Measurements from ENCODE around the gene QRFPR.

The QRFPR gene

DNA sequence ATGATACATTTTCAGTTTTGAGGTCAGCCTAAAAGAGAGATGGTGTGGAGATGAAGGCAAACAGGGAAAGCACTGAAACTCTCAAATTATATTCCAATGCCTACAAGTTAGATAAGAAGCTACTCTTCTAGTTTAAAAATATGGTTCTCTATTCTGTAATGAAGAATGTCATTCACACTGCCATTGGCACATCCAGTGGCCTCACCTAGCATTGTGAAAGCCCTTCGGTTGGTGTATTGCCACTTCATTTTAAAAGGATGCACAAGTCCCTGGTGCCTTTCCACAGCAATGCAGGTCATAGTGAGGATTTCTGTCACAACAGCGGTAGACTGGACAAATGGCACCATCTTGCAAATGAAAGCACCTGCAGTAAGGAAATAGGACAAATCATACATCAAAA is 40.6 kb downstream of the QRFPR start:
- no peak overlapping the region for H3K4me3 ChIP-seq (ENCODE audit: low read depth, low read length)
- no peak for TF ChIP-seq CTCF (IDR thresholded peaks at IDR 0.05; ENCODE audit: borderline replicate concordance, insufficient read depth, low read depth, low read length)

DNA sequence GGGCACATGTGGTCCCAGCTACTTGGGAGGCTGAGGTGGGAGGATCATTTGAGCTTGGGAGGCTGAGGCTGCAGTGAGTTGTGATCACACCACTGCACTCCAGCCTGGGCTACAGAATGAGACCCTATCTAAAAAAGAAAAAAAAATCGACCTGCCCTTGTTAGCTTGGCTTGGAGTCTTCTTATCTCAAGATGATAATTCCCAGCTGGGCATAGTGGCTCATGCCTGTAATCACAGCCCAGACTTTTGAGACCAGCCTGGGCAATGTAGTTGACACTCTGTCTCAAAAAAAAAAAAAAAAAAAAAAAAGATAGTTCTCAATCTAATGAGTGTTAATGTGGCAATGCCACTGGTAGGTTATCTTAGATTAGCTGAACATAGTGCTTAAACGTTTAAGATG is 41.0 kb downstream of the QRFPR start:
- TF ChIP-seq CTCF (IDR thresholded peaks at IDR 0.05; ENCODE audit: borderline replicate concordance, insufficient read depth, low read depth, low read length), result no peak
- H3K4me3 ChIP-seq (ENCODE audit: low read depth, low read length), result no peak overlapping the region

DNA sequence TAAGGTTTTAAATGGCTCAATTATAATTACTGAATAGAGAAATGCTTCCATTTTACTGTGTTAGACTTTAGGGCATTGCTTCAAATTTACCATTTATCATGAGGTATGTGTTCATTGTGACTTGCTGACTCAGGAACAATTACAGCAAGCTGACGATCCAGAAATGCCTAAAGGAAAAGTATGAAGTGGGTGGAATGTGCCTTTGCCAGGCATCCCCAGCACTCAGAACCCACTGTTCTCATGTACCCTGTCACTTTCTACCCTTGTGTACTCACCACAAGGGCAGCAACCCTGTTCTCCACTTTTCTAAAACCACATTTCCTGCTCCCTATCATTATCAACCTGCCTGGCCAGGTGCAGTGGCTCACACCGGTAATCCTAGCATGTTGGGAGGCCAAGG is 41.5 kb downstream of the QRFPR start:
- H3K4me3 ChIP-seq (ENCODE audit: low read depth, low read length), result no peak overlapping the region
- no peak for TF ChIP-seq CTCF (IDR thresholded peaks at IDR 0.05; ENCODE audit: borderline replicate concordance, insufficient read depth, low read depth, low read length)

GRCh38 chr4:121338518-121338917 is 42.3 kb downstream of the QRFPR start:
- H3K4me3 ChIP-seq (ENCODE audit: low read depth, low read length), result no peak overlapping the region
- no peak for TF ChIP-seq CTCF (IDR thresholded peaks at IDR 0.05; ENCODE audit: borderline replicate concordance, insufficient read depth, low read depth, low read length)

GRCh38 chr4:121336706-121337105 is 44.1 kb downstream of the QRFPR start:
- H3K4me3 ChIP-seq (ENCODE audit: low read depth, low read length), result no peak overlapping the region
- TF ChIP-seq CTCF (IDR thresholded peaks at IDR 0.05; ENCODE audit: borderline replicate concordance, insufficient read depth, low read depth, low read length), result no peak

GRCh38 chr4:121330180-121330665 is 50.6 kb downstream of the QRFPR start:
- no peak for TF ChIP-seq CTCF (IDR thresholded peaks at IDR 0.05; ENCODE audit: borderline replicate concordance, insufficient read depth, low read depth, low read length)
- no peak overlapping the region for H3K4me3 ChIP-seq (ENCODE audit: low read depth, low read length)

DNA sequence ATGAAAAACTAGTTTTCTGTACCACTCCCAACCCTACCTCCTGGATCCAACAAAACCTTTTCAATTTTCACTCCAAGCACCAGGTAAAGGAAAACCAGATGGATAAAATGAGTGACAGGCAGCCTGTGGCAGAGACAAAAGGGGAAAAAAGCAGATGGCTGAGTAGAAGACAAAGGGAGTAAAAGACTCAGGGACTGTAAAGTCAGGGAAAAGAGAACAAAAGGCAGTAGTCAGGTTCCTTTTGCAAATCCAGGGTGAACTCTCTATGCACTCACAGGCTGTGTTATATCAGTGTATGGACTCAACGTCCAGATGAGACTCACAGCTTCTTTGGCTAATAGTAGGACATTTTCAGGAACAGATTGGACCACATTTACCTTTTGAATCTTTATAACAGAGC is 54.2 kb downstream of the QRFPR start:
- no peak overlapping the region for H3K4me3 ChIP-seq (ENCODE audit: low read depth, low read length)
- no peak for TF ChIP-seq CTCF (IDR thresholded peaks at IDR 0.05; ENCODE audit: borderline replicate concordance, insufficient read depth, low read depth, low read length)

Measured in GM12875 (cell line).